GM12878 (cell line): Measurements from ENCODE around the gene ME1. TPM values are rescaled to one million over a fixed set of nuclear protein-coding genes. Genes with fewer than 3 reads are reported as not detected.

Source experiments
- CUX1 ChIP-seq: IDR thresholded peaks from 2 replicates; pipeline ENCODE4 v1.6.1; 2012; ENCODE audit warnings: improper control_type of control experiment, low read depth, low read length; ENCODE audit not compliant: insufficient replicate concordance
- GATAD2B ChIP-seq: fragments of 450-650 bp; conservative IDR thresholded peaks from 2 replicates; pipeline ENCODE4 v1.6.1; 2017; ENCODE audit warnings: low read depth, mild to moderate bottlenecking, moderate library complexity
- IRF3 ChIP-seq: fragments of 450-650 bp; IDR thresholded peaks from 2 replicates; pipeline ENCODE4 v1.6.1; 2014; ENCODE audit warnings: mild to moderate bottlenecking
- PRDM15 ChIP-seq: fragments of 450-650 bp; formaldehyde crosslinking; IDR thresholded peaks from 2 replicates; pipeline ENCODE4 v1.4.0; 2020; ENCODE audit warnings: mild to moderate bottlenecking, moderate library complexity
- REST ChIP-seq: IDR thresholded peaks from 2 replicates; pipeline ENCODE4 v1.6.1; 2012; ENCODE audit warnings: mild to moderate bottlenecking, low read depth, low read length
- SKIL ChIP-seq: fragments of 450-650 bp; IDR thresholded peaks from 2 replicates; pipeline ENCODE4 v1.6.1; 2017; ENCODE audit warnings: mild to moderate bottlenecking, low read depth, inconsistent platforms; ENCODE audit not compliant: poor library complexity, severe bottlenecking
- polyA plus RNA-seq, 11 experiments: library from polyadenylated mRNA; depleted of rRNA in 4 of 11; unstranded in 6 of 11; stranded (reverse) in 5 of 11; fragments of >200 nt; fragmentation: Nextera tagmentation in 4 of 11; fragmentation: Illumina TruSeq in 1 of 11; extraction: Ambion mirVana in 4 of 11; extraction: Trizol in 1 of 11; gene quantifications; 1 replicate in 1 of 11; 2 replicates in 10 of 11; pipeline versions ENCODE4 v1.2.1 to v1.2.3, GENCODE V29; 2011 to 2016; ENCODE audit warnings: inconsistent platforms in 2 of 11, missing spikeins in 2 of 11, low read depth in 1 of 11
- total RNA-seq, 4 experiments: library from RNA; depleted of rRNA in 3 of 4; stranded (reverse); fragments of >200 nt in 3 of 4; fragmentation: Illumina TruSeq in 1 of 4; extraction: Trizol in 1 of 4; gene quantifications; 2 replicates each; pipeline versions ENCODE4 v1.2.1 to v1.2.3, GENCODE V29; 2013 to 2021

ME1 gene
- total and polyA plus RNA-seq, 10 of the 15 experiments (the other 5 are each of a cell fraction or from before 2014, with no cell fraction given), result 3.6 to 11.8 (median 8.4) TPM

- TF ChIP-seq CUX1, result no peak
- TF ChIP-seq SKIL, result peak; percentile 33
- no peak for TF ChIP-seq GATAD2B
- no peak for TF ChIP-seq PRDM15 (CRISPR knock-in tag)
- TF ChIP-seq REST, result no peak
- no peak for TF ChIP-seq IRF3
Measured at GRCh38 chr6:83215131-83216047, 215.5 kb downstream of the ME1 start (continued).
